CD4-positive, alpha-beta T cell treated with Interleukin-17A for 1 hour (primary cell): ENCODE results near the gene TLR6.

ENCODE experiments used
- DNase-seq: peaks from one replicate; pipeline ENCODE4 v3.0.0-alpha.2; 2020

TLR6 gene

DNA sequence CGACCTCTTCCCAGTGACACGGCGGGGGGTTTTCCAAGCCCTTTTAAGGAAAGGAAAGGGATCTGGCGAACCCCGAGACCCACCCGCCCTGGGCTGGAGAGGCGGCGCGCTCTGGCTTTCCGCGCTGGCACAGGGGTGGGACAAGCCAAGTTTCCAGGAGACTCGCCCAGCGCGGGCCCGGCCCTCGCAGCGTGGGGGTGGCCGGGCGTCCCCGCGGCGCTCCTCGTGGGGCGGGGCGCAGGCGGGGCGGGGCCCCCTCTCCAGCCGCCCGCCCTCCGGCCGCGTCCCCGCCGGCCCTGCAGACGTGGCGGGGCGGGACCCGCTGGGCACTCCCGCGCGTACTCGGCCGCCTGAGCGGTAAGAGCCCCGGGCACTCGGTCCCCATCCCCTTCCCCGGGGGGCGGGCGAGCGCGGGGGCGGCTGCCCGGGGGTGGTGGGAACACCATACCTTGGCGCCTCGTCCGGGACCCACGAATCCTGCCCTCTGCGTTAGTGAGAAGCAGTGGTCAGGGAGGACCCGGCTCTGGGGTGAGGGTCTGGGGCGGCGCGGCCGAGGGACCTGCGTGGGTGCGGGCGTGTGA, 11.0 kb upstream of the TLR6 start, which contains the start of gene FAM114A1:
FAM114A1 (plus strand) TSS at position 329 of the 581 bp plus-strand sequence. CDS start 10,273 bp downstream, outside the sequence.
- DNase-seq = no peak

DNA sequence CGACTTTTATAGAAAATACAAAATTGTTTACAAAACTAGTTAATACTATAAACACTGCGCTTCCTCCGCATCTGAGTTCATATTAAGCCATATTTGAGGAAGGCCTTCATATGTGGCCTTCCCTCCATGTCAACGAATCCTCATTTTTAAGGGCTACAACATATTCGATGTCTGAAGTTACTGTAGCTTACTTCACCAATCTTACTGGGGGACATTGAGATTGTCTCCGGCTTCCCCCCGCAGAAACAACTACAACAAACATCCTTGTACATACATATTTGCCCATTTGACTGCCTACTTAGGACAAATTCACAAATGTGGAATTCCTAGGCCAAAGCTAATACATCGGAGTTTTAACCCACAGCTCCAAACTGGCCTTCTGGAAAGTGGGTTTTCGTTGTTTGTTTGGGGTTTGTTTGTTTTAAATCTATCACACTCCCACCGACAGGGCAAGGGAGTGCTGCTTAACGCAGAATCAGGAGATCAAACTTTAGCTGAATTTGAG, 10.4 kb upstream of the TLR6 start:
- no peak for DNase-seq

DNA sequence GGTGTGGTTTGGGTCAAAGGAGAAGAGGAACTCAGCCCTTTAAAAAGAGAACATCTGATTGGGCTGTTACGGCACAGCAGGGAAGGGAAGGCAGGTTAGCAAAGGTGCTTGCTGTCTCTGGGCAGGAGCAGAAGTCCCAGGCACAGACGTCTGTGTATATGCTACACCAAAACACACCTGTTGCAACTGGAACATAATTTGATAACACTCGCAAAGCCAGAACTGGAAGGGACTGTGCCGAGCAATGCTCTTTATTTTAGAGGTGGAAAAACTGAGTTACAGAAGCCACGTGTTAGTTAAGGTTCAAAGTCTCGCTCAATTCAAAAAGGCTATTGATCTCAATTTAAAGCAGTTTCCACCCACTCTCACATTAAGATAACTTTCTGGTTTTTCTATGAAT, 8.8 kb upstream of the TLR6 start:
- DNase-seq = no peak

DNA sequence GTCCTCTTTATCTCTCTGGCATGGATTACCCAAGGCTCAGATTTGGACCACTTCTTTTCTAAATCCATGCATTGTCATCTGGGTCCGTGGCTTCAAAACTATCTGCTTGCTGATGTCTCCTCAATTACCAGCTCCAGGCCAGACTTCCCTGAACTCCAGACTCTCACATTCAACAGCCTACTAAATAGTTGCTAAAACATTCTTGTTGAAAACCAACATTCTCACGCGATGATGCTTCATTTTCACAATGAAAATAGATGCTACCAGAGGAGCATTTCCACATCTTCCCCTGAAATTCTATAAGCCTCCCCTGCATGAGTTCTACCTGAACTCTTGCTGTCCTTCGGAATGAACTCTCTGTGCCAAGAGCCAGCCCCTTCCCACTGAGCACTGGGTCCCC, 5.2 kb upstream of the TLR6 start:
- no peak for DNase-seq

DNA sequence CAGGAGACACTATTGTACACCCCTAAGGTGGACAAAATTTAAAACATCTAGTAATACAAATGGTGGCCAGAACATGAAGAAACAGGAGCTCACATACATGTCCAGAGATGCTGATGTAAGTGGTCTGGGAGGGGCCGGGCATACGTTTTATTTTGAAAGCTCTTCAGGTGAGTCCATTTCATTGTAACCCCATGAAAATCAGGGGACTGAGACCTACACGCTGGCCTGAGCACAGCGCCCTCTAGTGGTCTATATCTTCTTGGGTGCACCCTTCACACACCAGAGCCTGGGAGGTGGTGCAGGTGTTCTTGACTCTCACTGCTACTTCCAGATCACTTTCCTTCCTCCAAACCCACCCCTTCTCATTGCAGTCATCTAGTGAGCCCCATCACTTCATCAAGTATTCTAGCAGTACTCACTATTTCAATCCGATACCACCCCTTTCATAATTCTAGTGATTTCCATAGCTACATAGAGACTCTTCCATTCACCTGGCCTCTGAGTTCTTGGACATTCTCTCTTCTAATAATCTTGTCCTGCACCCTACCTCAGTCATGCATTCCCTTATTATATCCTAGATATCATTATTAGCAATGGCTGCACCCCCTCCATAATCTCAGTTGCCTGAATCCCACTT, 4.3 kb upstream of the TLR6 start:
- DNase-seq = peak; percentile 72

DNA sequence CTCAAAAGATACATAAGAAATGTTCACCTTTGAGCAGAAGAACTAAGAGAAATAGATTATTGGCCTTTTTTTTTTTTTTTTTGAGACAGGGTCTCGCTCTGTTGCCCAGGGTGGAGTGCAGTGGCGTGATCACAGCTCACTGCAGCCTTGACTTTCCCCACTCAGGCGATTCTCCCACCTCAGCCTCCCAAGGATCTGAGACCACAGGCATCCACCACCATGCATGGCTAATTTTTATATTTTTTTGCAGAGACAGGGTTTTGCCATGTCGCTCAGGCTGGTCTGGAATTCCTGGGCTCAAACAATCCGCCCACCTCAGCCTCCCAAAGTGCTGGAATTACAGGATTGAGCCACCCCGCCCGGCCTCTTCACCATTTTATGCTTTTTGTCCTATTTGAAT, 2.9 kb upstream of the TLR6 start:
- no peak for DNase-seq

DNA sequence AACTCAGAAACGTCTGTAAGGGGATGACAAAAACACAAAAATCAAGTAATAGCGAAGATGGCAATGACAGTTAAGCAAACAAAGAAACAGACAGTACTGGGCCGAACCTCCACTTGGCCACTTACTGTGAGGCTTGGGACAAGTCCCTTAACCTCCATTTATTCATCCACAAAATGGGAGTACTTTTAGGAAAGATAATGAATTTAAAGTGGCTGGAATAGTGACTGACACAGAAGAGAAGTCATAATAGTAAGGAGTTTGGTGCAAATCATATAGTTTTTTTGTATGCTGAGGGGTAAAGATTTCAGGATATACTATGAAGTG, 1.4 kb upstream of the TLR6 start:
- no peak for DNase-seq

DNA sequence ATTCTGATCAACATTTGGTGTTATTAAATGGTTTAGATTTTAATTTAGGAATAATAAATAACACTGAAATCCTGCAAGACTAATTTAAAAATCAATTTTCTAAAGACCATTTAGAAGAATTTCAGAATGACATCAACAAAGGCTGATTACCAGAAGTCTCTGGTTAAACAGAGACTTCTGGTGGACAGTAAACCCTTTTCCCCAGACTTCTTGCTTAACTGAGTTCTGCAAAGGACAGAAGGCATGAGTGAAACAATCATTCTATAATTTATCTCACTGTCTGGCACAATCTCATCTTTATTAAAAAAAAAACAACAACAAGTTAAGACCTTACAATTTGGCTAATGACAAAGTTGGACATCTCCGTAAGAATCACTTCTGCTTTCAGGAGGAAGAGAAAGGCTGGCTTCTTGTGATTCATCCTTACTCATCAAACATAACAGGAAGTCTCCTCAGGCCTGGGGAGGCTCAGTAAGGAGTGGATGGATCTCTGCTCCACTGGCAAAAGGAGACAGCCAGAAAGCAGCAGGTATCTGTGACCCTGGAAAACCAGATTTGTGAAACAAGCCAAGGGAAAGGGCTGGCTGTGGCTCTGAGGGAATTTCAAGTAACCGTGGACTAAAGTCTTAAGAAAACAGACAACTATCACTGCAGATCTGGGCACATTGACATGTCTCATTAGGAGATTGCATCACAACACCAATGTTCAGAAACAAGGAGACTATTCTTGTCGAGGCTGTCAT, 908 bp upstream of the TLR6 start:
- peak; percentile 32 for DNase-seq

DNA sequence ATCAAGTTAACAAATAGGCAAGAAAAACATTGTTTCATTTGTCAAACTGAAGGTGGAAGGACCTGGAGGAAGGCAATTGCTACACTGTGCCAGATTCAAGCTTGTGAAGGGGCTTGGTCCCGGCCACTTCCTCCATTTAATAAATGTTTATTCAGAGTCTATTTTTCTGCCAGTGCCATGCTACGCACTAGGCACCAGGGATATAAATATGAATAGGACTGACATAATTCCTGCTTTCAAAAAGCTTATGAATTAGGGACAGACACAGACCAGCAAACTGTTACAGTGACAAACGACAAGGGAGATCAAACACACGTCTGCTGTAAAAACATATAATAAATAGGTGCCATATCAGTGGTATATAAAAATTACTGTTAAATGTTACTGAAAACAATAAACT, 571 bp downstream of the TLR6 start:
- DNase-seq = peak; percentile 35

DNA sequence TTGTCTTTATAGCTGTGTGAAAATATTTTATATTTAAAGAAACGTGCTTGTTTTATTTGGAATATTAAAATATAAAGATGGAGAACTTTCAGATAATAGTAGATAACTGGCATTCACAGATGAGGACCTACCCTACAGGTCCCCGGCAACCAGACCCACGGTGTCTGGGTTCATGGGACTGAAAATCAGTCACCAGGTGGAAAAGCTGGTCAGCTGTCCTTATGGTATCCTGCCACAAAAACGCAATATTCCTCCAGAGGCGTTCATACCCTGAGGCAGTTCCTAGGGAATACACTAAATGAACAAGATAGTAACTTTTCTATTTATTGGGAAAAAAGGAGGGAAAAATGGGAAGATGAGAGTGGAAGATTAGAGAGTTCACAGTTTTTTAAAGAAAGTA, 1.2 kb downstream of the TLR6 start:
- DNase-seq = no peak

DNA sequence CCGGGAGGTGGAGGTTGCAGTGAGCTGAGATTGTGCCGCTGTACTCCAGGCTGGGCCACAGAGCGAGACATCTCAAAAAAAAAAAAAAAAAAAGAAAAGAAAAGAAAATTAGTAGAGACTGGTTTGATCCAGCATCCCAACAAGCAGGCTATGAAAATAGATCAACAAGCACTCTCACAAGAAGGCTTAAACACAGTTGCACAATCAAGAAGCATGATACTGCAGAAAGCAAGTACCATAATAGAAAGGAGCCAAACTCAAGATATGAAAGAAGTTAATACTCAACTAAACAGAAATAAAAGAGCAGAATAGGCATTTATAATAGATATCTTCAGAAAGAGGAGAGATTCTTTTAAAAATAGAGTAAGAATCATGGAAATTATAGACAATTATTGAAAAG, 10.6 kb downstream of the TLR6 start:
- DNase-seq = no peak

DNA sequence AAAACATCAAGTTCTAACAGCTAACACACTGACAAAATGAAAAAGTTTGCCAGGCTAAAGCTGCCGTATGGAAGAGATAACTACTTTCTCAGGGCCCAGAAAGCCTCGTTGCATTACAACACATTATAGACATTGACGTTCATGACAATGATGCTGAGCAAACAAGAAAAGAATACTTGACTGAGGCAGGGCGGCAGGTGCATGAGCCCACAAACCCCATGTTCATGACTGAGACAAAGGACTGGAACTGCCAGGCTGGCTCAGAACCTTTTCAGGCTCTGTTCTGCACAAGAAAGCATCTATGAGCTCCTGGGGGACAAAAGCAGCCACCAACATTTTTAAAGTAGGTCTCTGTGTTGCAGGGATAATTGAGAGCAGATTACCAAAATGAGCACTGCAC, 13.6 kb downstream of the TLR6 start:
- DNase-seq = no peak

DNA sequence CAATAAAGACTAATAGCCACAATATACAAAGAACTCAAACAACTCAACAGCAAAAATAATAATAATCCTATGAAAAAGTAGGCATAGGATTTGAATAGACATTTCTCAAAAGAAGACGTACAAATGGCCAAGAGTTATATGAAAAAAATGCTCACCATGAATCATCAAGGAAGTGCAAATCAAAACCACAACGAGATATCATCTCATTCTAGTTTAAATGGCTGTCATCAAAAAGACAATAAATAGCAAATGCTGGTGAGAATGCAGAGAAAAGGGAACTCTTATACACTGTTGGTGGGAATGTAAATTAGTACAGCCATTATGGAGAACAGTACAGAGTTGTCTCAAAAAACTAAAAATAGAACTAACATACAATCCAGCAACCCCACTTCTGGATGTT, 18.8 kb downstream of the TLR6 start:
- peak; percentile 50 for DNase-seq

DNA sequence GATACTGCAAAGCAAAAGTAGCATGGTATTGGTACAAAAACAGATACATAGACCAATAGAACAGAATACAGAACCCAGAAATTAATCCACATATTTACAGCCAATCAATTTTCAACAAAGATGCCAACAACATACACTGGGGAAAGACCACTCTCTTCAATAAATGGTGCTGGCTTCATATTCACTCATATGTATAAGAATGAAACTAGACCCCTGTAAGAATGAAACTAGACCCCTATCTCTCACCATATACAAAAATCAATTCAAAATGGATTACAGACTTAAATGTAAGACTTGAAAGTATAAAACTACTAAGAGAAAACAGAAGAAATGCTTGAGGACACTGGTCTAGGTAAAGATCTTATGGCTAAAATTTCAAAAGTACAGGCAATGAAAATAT, 19.3 kb downstream of the TLR6 start:
- no peak for DNase-seq

DNA sequence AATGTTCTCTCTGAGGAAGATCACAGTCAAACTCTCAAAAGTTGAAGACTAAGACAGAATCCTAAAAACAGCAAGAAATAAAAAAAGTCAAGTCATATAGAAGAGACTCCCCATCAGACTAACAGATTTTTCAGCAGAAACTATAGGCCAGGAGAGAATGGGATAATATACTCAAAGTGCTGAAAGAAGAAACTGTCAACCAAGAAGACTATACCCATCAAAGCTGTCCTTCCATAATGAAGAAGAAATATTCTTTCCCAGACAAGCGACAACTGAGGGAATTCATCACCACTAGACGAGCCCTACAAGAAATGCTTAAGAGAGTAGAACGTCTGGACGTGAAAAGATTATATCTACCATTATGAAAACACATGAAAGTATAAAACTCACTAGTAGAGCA, 22.0 kb downstream of the TLR6 start:
- DNase-seq = no peak

DNA sequence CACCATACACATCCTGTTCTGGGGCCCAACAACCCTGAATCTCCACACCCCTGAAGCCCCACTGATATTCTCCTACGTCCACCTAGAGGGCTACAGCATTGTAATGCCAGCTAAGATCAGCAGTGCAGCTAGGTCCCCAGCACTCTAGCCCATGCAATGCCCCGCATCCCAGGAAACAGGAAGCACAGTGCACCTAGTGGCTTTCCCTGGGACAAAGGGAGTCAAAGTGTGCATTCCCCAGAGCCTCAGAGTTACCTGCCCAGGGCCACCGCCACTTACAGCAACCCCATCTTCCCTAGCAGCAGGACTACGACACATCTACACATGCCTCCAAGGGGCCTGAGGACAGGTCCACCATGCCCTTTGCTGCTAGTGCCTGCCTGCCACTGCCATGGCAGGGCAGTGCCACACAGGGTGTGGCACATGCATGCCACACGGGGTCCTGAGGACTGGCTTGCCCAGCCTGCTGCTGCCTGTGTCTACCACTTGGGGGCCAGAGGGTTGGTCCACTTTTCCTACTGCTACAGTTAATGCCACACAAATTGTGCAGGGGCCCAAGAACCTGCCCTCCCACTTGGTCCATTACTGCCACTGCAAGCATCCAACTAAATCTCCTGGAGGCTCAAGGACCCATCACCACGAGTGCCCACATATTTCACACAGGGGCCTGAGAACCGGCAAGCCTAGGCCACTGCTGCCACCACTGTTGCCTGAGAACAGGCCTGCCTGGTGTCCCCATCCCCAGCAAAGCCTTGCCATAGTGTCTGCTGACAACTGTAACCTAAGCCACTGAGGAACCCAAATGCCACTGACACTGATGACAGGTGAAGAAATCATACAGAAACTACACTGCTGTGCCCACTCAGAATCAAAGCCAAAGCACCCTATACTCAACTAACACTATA, 23.7 kb downstream of the TLR6 start:
- DNase-seq = no peak

DNA sequence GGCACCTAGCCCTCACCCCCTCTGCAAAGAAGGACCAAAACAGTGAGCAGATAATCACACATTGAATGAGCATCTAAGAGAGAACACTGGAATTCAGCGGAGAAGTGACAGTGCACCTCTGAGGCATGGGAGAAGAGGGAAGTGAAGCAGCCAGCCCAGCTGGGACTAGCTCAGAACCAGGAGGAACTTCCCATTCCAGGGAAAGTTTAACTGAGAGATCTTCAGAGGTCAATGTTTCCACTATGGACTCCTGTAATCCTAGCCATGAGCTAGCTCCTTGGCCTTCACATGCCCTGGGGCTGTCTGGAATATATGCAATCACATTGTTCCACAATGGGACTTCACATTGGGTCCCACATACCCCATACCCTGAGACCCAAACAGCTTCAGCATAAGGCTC, 24.4 kb downstream of the TLR6 start:
- no peak for DNase-seq

DNA sequence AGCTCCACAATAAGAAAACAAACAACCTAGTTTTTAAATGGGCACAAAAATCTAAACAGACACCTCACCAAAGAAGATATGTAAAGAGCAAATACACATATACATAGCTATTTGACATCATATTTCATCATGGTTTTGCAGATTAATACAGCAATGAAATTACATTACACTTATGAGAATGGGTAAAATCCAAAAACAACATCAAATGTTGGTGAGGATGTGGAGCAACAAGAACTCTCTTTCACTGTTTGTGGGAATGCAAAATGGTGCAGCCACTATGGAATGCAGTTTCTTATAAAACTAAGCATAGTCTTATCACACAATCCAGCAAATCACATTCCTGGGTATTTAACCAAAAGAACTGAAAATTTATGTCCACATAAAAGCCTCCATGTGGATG, 25.0 kb downstream of the TLR6 start:
- no peak for DNase-seq

DNA sequence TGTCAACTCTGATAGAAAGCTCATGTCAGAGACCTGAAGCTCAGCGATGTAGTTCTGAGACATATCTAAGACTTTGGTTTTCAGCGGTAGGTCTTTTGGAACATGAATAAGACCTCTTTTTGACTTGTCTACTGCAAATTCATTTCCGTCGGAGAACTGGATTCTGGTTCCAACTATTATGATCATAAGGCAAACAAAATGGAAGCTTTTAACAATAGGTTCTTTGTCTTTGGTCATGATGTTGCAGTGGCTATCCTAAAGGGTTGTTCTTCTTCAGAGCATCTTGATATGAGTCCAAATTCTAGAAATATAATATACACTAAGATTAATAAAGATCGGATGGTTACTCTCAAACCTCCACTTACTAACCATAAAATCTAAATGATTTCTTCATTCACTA, 27.4 kb downstream of the TLR6 start:
- DNase-seq = no peak

DNA sequence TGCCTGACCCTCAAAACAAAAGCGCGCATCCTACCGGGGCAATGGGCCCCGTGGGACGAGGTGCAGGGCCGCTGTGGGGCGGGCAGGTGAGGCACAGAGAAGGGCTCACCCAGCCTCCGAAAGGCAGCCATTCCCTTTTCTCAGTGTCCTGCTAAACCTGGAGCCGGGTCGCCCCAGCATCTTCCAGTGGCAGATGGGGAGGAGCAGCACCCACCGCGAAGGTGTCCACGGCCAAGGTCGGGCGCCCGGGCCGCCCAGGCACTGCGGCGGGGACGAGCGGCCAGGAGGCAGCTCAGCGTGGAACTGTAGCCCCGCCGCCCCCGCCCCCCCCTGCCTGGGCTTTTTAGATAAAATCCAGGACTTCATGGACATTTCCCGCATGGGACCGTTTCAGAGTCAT, 32.9 kb downstream of the TLR6 start:
- no peak for DNase-seq

DNA sequence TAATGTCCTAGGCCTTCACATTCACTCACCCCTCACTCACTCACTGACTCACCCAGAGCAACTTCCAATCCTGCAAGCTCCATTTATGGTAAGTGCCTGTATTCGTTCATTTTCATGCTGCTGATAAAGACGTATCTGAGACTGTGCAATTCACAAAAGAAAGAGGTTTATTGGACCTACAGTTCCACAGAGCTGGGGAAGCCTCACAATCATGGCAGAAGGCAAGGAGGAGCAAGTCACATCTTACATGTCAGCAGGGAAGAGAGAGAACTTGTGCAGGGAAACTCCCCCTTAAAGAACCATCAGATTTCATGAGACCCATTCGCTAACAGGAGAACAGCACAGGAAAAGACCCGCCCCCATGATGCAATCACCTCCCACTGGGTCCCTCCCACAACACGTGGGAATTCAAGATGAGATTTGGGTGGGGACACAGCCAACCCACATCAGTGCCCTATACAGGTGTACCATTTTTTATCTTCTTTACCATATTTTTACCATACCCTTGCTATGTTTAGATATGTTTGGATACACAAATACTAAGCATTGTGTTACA, 33.8 kb downstream of the TLR6 start:
- DNase-seq = no peak

DNA sequence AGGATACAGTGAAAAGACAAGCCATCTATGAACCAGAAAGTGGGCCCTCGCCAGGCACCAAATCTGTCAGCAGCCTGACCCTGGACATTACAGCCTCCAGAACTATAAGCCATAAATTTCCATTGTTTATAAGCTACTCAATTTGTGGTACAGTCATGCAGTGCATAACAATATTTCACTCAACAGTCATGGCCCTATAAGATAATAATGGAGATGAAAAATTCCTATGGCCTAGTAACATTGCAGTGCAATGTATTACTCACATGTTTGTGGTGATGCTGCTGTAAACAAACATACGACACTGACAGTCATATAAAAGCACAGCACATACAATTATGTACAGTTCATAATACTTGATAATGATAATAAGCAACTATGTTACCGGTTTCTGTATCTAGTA, 34.9 kb downstream of the TLR6 start:
- DNase-seq = no peak
